IMR-90 (cell line): ENCODE measurements around the gene TMUB2. TPM values are rescaled to one million over a fixed set of nuclear protein-coding genes. Genes with fewer than 3 reads are reported as not detected.
A peak's percentile ranks its signal among the peaks of the same experiment; 100 is the strongest.

ENCODE experiments used
- ATAC-seq: fragments of 200-7000 bp; cut with Tn5 transposase; 2 replicates; pipeline ENCODE4 v1.9.1; 2020; ENCODE audit warnings: low read depth, mild to moderate bottlenecking, moderate library complexity
- BruUV-seq: library from RNA; stranded (reverse); fragments of 400-500 nt; replicated peaks from 2 replicates; lab custom pipeline; 2021; lab: Mats Ljungman, UMichigan
- CTCF ChIA-PET: fragments of 300-600 bp; formaldehyde crosslinking; extraction: SDS; loops from one replicate; lab custom pipeline; 2021; ENCODE audit warnings: antibody characterized with exemption; lab: Yijun Ruan, JAX
- POLR2A ChIA-PET: fragments of 300-600 bp; sonication (Branson Sonifier 250); formaldehyde crosslinking; loops from one replicate; lab custom pipeline; 2022; ENCODE audit warnings: antibody characterized with exemption; ENCODE audit not compliant: unreplicated experiment; lab: Charles Lee
- DNase-seq: peaks from one replicate; pipeline ENCODE4 v3.0.0; 2013
- H2AFZ ChIP-seq: replicated peaks from 2 replicates; pipeline ENCODE3; 2013; ENCODE audit warnings: low read length, mild to moderate bottlenecking; ENCODE audit not compliant: poor library complexity
- H2AK5ac ChIP-seq: 2 replicates; pipeline ENCODE4 v1.6.1; 2013; ENCODE audit warnings: low read depth, low read length, inconsistent platforms
- H2AK9ac ChIP-seq: replicated peaks from 2 replicates; pipeline ENCODE3; 2013; ENCODE audit warnings: mild to moderate bottlenecking, low read depth, low read length, moderate library complexity; ENCODE audit not compliant: poor library complexity
- H2BK120ac ChIP-seq: 2 replicates; pipeline ENCODE4 v1.6.1; 2013; ENCODE audit warnings: low read depth, low read length, inconsistent platforms
- H2BK15ac ChIP-seq: 3 replicates; pipeline ENCODE4 v1.6.1; 2013; ENCODE audit warnings: low read depth, low read length, inconsistent platforms
- H2BK20ac ChIP-seq: 2 replicates; pipeline ENCODE4 v1.6.1; 2013; ENCODE audit warnings: low read depth, mild to moderate bottlenecking, inconsistent platforms, low read length, moderate library complexity
- H2BK5ac ChIP-seq: 2 replicates; pipeline ENCODE4 v1.6.1; 2013; ENCODE audit warnings: mild to moderate bottlenecking, low read depth, low read length, inconsistent platforms; ENCODE audit not compliant: poor library complexity, severe bottlenecking
- H3K14ac ChIP-seq: replicated peaks from 2 replicates; pipeline ENCODE4 v1.6.1; 2013; ENCODE audit warnings: low read depth, low read length, inconsistent platforms
- H3K18ac ChIP-seq: 2 replicates; pipeline ENCODE4 v1.6.1; 2013; ENCODE audit warnings: low read depth, low read length, control low read depth
- H3K23ac ChIP-seq: 2 replicates; pipeline ENCODE4 v1.6.1; 2013; ENCODE audit warnings: low read depth, low read length, inconsistent platforms
- H3K27ac ChIP-seq: 2 replicates; pipeline ENCODE4 v1.5.1; 2013; ENCODE audit warnings: mild to moderate bottlenecking, control low read depth, low read length; ENCODE audit not compliant: insufficient read depth
- H3K27me3 ChIP-seq: 2 replicates; pipeline ENCODE4 v1.6.1; 2013; ENCODE audit warnings: low read length; ENCODE audit not compliant: control insufficient read depth, insufficient read depth
- H3K36me3 ChIP-seq: 2 replicates; pipeline ENCODE4 v1.6.1; 2013; ENCODE audit warnings: low read length, mixed read lengths; ENCODE audit not compliant: control insufficient read depth, insufficient read depth
- H3K4ac ChIP-seq: 2 replicates; pipeline ENCODE4 v1.6.1; 2013; ENCODE audit warnings: low read depth, low read length, inconsistent platforms
- H3K4me1 ChIP-seq: 2 replicates; pipeline ENCODE4 v1.6.1; 2013; ENCODE audit warnings: low read length, mixed read lengths; ENCODE audit not compliant: control insufficient read depth, insufficient read depth
- H3K4me2 ChIP-seq: 2 replicates; pipeline ENCODE4 v1.6.1; 2013; ENCODE audit warnings: low read depth, mild to moderate bottlenecking, control low read depth, low read length, moderate library complexity
- H3K4me3 ChIP-seq: 2 replicates; pipeline ENCODE4 v1.5.1; 2013; ENCODE audit warnings: low read depth, mild to moderate bottlenecking, control low read depth, low read length, moderate library complexity; ENCODE audit not compliant: insufficient read depth
- H3K56ac ChIP-seq: 2 replicates; pipeline ENCODE4 v1.6.1; 2013; ENCODE audit warnings: low read length, inconsistent platforms; ENCODE audit not compliant: insufficient read depth; ENCODE audit errors: extremely low read depth
- H3K79me1 ChIP-seq, 2 experiments: 2 replicates each; pipeline ENCODE4 v1.6.1; 2013; ENCODE audit warnings: low read length in 2 of 2, inconsistent platforms in 1 of 2, low read depth in 1 of 2
- H3K9ac ChIP-seq: 2 replicates; pipeline ENCODE4 v1.6.1; 2013; ENCODE audit warnings: low read depth, low read length, control low read depth
- H3K9me1 ChIP-seq: 2 replicates; pipeline ENCODE4 v1.6.1; 2013; ENCODE audit warnings: low read length, inconsistent platforms; ENCODE audit not compliant: insufficient read depth
- H3K9me3 ChIP-seq: 2 replicates; pipeline ENCODE4 v1.6.1; 2013; ENCODE audit warnings: low read length; ENCODE audit not compliant: control insufficient read depth, insufficient read depth
- H4K20me1 ChIP-seq: 2 replicates; pipeline ENCODE4 v1.6.1; 2013; ENCODE audit warnings: low read length, inconsistent platforms; ENCODE audit not compliant: insufficient read depth
- H4K5ac ChIP-seq: 2 replicates; pipeline ENCODE4 v1.6.1; 2013; ENCODE audit warnings: mild to moderate bottlenecking, low read depth, low read length, control low read depth
- H4K8ac ChIP-seq, 2 experiments: 2 replicates each; pipeline ENCODE4 v1.6.1; 2013; ENCODE audit warnings: low read depth in 2 of 2, low read length in 2 of 2, control low read depth in 1 of 2, inconsistent platforms in 1 of 2
- H4K91ac ChIP-seq: 2 replicates; pipeline ENCODE4 v1.6.1; 2013; ENCODE audit warnings: low read depth, low read length, inconsistent platforms; ENCODE audit not compliant: insufficient read depth
- FOS ChIP-seq: fragments of 150-350 bp; IDR thresholded peaks from 2 replicates; pipeline ENCODE4 v1.6.1; 2016; ENCODE audit warnings: low read depth, low read length
- MAZ ChIP-seq: IDR thresholded peaks from 2 replicates; pipeline ENCODE4 v1.6.1; 2012; ENCODE audit warnings: low read depth, mild to moderate bottlenecking, low read length, improper control_type of control experiment, moderate library complexity, borderline replicate concordance
- POLR2A ChIP-seq: IDR thresholded peaks from 2 replicates; pipeline ENCODE4 v1.6.1; 2012; ENCODE audit warnings: mild to moderate bottlenecking, low read depth, low read length
- WGBS, 2 experiments: methylation state at CpG; one replicate each; pipeline versions ENCODE4 v1.1.5 to v1.1.7; 2013; ENCODE audit warnings: missing lambda C conversion rate in 2 of 2; ENCODE audit not compliant: insufficient read length in 1 of 2; ENCODE audit errors: extremely low coverage in 2 of 2; 5-methylcytosine and 5-hydroxymethylcytosine counted together
- dilution Hi-C: fragments of 300-500 bp; cut with HindIII; formaldehyde crosslinking; loops from one replicate; pipeline ENCODE4 v1.14.3; 2018; ENCODE audit warnings: low sequenced_read_pairs; ENCODE audit not compliant: unreplicated experiment
- in situ Hi-C: fragments of 300-500 bp; cut with MboI; formaldehyde crosslinking; loops from 3 replicates; pipeline ENCODE4 v1.14.3; 2019; ENCODE audit warnings: low sequenced_read_pairs, inconsistent platforms, mixed read lengths
- intact Hi-C: fragments of 100-400 bp; cut with micrococcal nuclease; formaldehyde crosslinking; loops from 2 replicates; pipeline ENCODE4 v1.10.0; 2022
- polyA plus RNA-seq, 3 experiments: library from polyadenylated mRNA; depleted of rRNA; stranded (reverse); fragments of >200 nt; gene quantifications; 2 replicates each; pipeline ENCODE4 v1.2.3, GENCODE V29; 2012; ENCODE audit warnings: low replicate concordance in 1 of 3
- total RNA-seq: library from RNA; depleted of rRNA; stranded (reverse); fragments of >200 nt; gene quantifications from 2 replicates; pipeline ENCODE4 v1.2.3, GENCODE V29; 2012
- TF ChIP-seq, protein P1 (sequence below): conservative IDR thresholded peaks from 2 replicates; pipeline ENCODE4 v1.5.1; 2012; ENCODE audit warnings: mild to moderate bottlenecking, low read depth, low read length, improper control_type of control experiment

The TMUB2 gene
- total and polyA plus RNA-seq, 2 of the 4 experiments (the other 2 are of a cell fraction), result 16.5 to 42.5 TPM

- Histone ChIP-seq H4K20me1 (peaks cover 10% of the 10 kb centered on the region), H3K27ac (peak overlapping the region; percentile 77), H3K9ac (peak overlapping the region; percentile 79), H3K79me1 (peaks cover 6 to 33% of the 10 kb centered on the region in 2 experiments; a peak in 3 of 4 replicates), H3K18ac (no peak overlapping the region), H3K4me2 (peak overlapping the region; percentile 97), H2BK15ac (no peak overlapping the region), H3K23ac (peak overlapping the region; percentile 98), H2BK120ac (no peak overlapping the region), H4K5ac (peak overlapping the region; percentile 41), H3K36me3 (no peaks in the 10 kb centered on the region), H3K4me3 (peak overlapping the region; percentile 93), H3K9me3 (no peaks in the 10 kb centered on the region), H4K91ac (0 out of 2 replicates have a peak overlapping the region, but pooled peaks have one; percentile 11), H3K4ac (peak overlapping the region; percentile 94; the same call in 1 of the 2 replicates), H2BK5ac (peak overlapping the region; percentile 31), H3K14ac (peak overlapping the region; percentile 0; the same call in 1 of the 2 replicates), H3K56ac (peak overlapping the region; percentile 50; the same call in 1 of the 2 replicates), H2AK9ac (peak overlapping the region; percentile 88), H2AK5ac (peak overlapping the region; percentile 1; the same call in 1 of the 2 replicates), H3K9me1 (peaks cover 6% of the 10 kb centered on the region), H3K27me3 (no peaks in the 10 kb centered on the region), H4K8ac (peak overlapping the region; percentile 22 to 74; a peak in 1 of 4 replicates), H3K4me1 (peaks cover 15% of the 10 kb centered on the region), H2BK20ac (no peak overlapping the region), H2AFZ (peak overlapping the region; percentile 93)
- intact Hi-C loops, result loop anchor here (1.0 to 5.0 kb wide), 3 partner anchors 85 to 415 kb away; partner anchors contain the start of genes RUNDC3A and SLC25A39
- ATAC-seq (peak; percentile 15), DNase-seq (peak; percentile 66)
- POLR2A ChIA-PET, result interaction anchor here (0.6 to 1.5 kb wide), 6 partner anchors 7 to 862 kb away, joined by 3 to 11 read pairs (median 7); no protein-coding TSS in a partner anchor
- in situ Hi-C loops, result loop anchor here (5.0 to 25.0 kb wide), 3 partner anchors 105 to 415 kb away; partner anchors contain the start of gene GPATCH8
- dilution Hi-C loops, result no loop called here
- WGBS, 2 experiments, result 1% methylated on average over 29 of the region's 36 CpGs; no CpG with 5 or more reads in 1 of the 2 experiments
- peak; percentile 33; the same call in 1 of the 2 replicates for TF ChIP-seq MAZ
- no peak for TF ChIP-seq FOS
- TF ChIP-seq POLR2A, result peak; percentile 27; the same call in 1 of the 2 replicates
- TF ChIP-seq, protein P1, sequence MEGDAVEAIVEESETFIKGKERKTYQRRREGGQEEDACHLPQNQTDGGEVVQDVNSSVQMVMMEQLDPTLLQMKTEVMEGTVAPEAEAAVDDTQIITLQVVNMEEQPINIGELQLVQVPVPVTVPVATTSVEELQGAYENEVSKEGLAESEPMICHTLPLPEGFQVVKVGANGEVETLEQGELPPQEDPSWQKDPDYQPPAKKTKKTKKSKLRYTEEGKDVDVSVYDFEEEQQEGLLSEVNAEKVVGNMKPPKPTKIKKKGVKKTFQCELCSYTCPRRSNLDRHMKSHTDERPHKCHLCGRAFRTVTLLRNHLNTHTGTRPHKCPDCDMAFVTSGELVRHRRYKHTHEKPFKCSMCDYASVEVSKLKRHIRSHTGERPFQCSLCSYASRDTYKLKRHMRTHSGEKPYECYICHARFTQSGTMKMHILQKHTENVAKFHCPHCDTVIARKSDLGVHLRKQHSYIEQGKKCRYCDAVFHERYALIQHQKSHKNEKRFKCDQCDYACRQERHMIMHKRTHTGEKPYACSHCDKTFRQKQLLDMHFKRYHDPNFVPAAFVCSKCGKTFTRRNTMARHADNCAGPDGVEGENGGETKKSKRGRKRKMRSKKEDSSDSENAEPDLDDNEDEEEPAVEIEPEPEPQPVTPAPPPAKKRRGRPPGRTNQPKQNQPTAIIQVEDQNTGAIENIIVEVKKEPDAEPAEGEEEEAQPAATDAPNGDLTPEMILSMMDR, result peak; percentile 26; the same call in 1 of the 2 replicates
- BruUV-seq, result no TSS peak
- CTCF ChIA-PET, result interaction anchor here (0.9 to 1.4 kb wide), 3 partner anchors 13 to 109 kb away, joined by 3 to 5 read pairs (median 4); no protein-coding TSS in a partner anchor
These were observed 35.5 kb downstream of the TMUB2 start for GRCh38 chr17:44222112-44222869.
